H1 (cell line): Measurements from ENCODE around the gene OR2Y1. TPM values are rescaled to one million over a fixed set of nuclear protein-coding genes. Genes with fewer than 3 reads are reported as not detected.
A peak's percentile ranks its signal among the peaks of the same experiment; 100 is the strongest.

Experiments
- CTCF ChIA-PET: fragments of 300-600 bp; sonication (Branson Sonifier 250); formaldehyde crosslinking; loops from one replicate; lab custom pipeline; 2021; ENCODE audit not compliant: partially characterized antibody; lab: Charles Lee
- POLR2A ChIA-PET: fragments of 300-600 bp; sonication (Branson Sonifier 250); formaldehyde crosslinking; loops from one replicate; lab custom pipeline; 2021; ENCODE audit warnings: inconsistent platforms; ENCODE audit not compliant: partially characterized antibody; lab: Charles Lee
- DNase-seq, 2 experiments: peaks; one replicate each; pipeline versions ENCODE4 v3.0.0 to v3.0.0-alpha.2; 2010 to 2022; ENCODE audit warnings: low spot score in 2 of 2, low read depth in 1 of 2, mixed read lengths in 1 of 2
- FAIRE-seq: peaks from 2 replicates; lab custom pipeline; 2011; peaks lifted over from hg19 to GRCh38; lab: Jason Lieb, UNC
- H2AFZ ChIP-seq: 2 replicates; pipeline ENCODE4 v1.8.1; 2012; ENCODE audit warnings: low read length, inconsistent platforms
- H2AK5ac ChIP-seq: 2 replicates; pipeline ENCODE4 v1.6.1; 2013; ENCODE audit warnings: low read depth, low read length
- H2BK120ac ChIP-seq: replicated peaks from 2 replicates; pipeline ENCODE3; 2013; ENCODE audit warnings: low read depth, low read length, inconsistent platforms
- H2BK12ac ChIP-seq: 2 replicates; pipeline ENCODE4 v1.6.1; 2013; ENCODE audit warnings: low read depth, low read length
- H2BK15ac ChIP-seq: 2 replicates; pipeline ENCODE4 v1.6.1; 2013; ENCODE audit warnings: low read length
- H2BK20ac ChIP-seq: 2 replicates; pipeline ENCODE4 v1.6.1; 2013; ENCODE audit warnings: low read length
- H2BK5ac ChIP-seq: 2 replicates; pipeline ENCODE4 v1.6.1; 2013; ENCODE audit warnings: low read depth, low read length
- H3K14ac ChIP-seq: 2 replicates; pipeline ENCODE4 v1.6.1; 2013; ENCODE audit warnings: inconsistent platforms; ENCODE audit not compliant: insufficient read length
- H3K18ac ChIP-seq: 2 replicates; pipeline ENCODE4 v1.6.1; 2013; ENCODE audit warnings: low read length; ENCODE audit errors: extremely low read depth
- H3K23ac ChIP-seq: 2 replicates; pipeline ENCODE4 v1.6.1; 2013; ENCODE audit warnings: inconsistent platforms; ENCODE audit not compliant: insufficient read length
- H3K23me2 ChIP-seq: 2 replicates; pipeline ENCODE4 v1.6.1; 2013; ENCODE audit warnings: low read depth, low read length
- H3K27ac ChIP-seq: 2 replicates; pipeline ENCODE4 v1.6.1; 2011; ENCODE audit warnings: low read depth, low read length, inconsistent platforms
- H3K27me3 ChIP-seq, 4 experiments: replicated peaks in 1 of 4; 1 replicate in 1 of 4; 2 replicates in 3 of 4; pipeline versions ENCODE4 v1.6.1 to v1.8.1; 2011 to 2013; ENCODE audit warnings: low read length in 3 of 4, mild to moderate bottlenecking in 3 of 4, inconsistent platforms in 2 of 4, mixed read lengths in 2 of 4, moderate library complexity in 1 of 4; ENCODE audit not compliant: control insufficient read depth in 3 of 4, insufficient read depth in 3 of 4; ENCODE audit errors: extremely low read depth in 1 of 4
- H3K36me3 ChIP-seq, 4 experiments: 2 replicates each; pipeline versions ENCODE4 v1.6.1 to v1.8.1; 2011 to 2013; ENCODE audit warnings: mild to moderate bottlenecking in 4 of 4, low read length in 3 of 4, moderate library complexity in 2 of 4, control low read depth in 1 of 4, inconsistent platforms in 1 of 4; ENCODE audit not compliant: insufficient read depth in 4 of 4, control insufficient read depth in 2 of 4
- H3K4ac ChIP-seq: replicated peaks from 2 replicates; pipeline ENCODE3; 2013; ENCODE audit warnings: low read length, low read depth, mixed read lengths, inconsistent platforms; ENCODE audit not compliant: insufficient read length
- H3K4me1 ChIP-seq, 4 experiments: replicated peaks in 1 of 4; 1 replicate in 1 of 4; 2 replicates in 3 of 4; pipeline versions ENCODE4 v1.6.1 to v1.8.1; 2011 to 2013; ENCODE audit warnings: low read length in 3 of 4, inconsistent platforms in 2 of 4, mixed read lengths in 1 of 4; ENCODE audit not compliant: insufficient read depth in 4 of 4, control insufficient read depth in 3 of 4
- H3K4me2 ChIP-seq, 2 experiments: 2 replicates each; pipeline versions ENCODE4 v1.6.1 to v1.8.1; 2011 to 2013; ENCODE audit warnings: low read depth in 2 of 2, low read length in 2 of 2, control low read depth in 1 of 2, inconsistent platforms in 1 of 2, mild to moderate bottlenecking in 1 of 2; ENCODE audit not compliant: insufficient read depth in 1 of 2
- H3K4me3 ChIP-seq, 4 experiments: fragments of 200-600, 300-600 bp in 1 of 4; sonication (generic), shearing (Covaris generic), sonication (Bioruptor Twin) in 1 of 4; 2 replicates each; pipeline versions ENCODE4 v1.5.1 to v1.8.1; 2011 to 2016; ENCODE audit warnings: low read length in 4 of 4, low read depth in 3 of 4, control low read depth in 2 of 4, inconsistent platforms in 2 of 4, mild to moderate bottlenecking in 2 of 4, mixed read lengths in 1 of 4, moderate library complexity in 1 of 4; ENCODE audit not compliant: insufficient read depth in 2 of 4; ENCODE audit errors: extremely low read depth in 1 of 4
- H3K56ac ChIP-seq: replicated peaks from 2 replicates; pipeline ENCODE3; 2013; ENCODE audit warnings: low read depth, mild to moderate bottlenecking, mixed read lengths, low read length, inconsistent platforms; ENCODE audit not compliant: insufficient read length
- H3K79me1 ChIP-seq: 2 replicates; pipeline ENCODE4 v1.6.1; 2013; ENCODE audit warnings: low read depth, low read length, control low read depth
- H3K79me2 ChIP-seq, 2 experiments: 2 replicates each; pipeline versions ENCODE4 v1.6.1 to v1.8.1; 2012 to 2013; ENCODE audit warnings: low read length in 2 of 2, mild to moderate bottlenecking in 2 of 2, inconsistent platforms in 1 of 2; ENCODE audit not compliant: insufficient read depth in 2 of 2, control insufficient read depth in 1 of 2
- H3K9ac ChIP-seq, 4 experiments: replicated peaks in 1 of 4; 1 replicate in 1 of 4; 2 replicates in 3 of 4; pipeline versions ENCODE4 v1.6.1 to v1.8.1; 2011 to 2013; ENCODE audit warnings: low read depth in 3 of 4, low read length in 3 of 4, control low read depth in 2 of 4, mild to moderate bottlenecking in 2 of 4, moderate library complexity in 2 of 4, inconsistent platforms in 1 of 4; ENCODE audit errors: extremely low read depth in 1 of 4
- H3K9me3 ChIP-seq, 2 experiments: 2 replicates each; pipeline versions ENCODE4 v1.6.1 to v1.8.1; 2012 to 2013; ENCODE audit warnings: mild to moderate bottlenecking in 2 of 2, moderate library complexity in 2 of 2, control low read depth in 1 of 2, inconsistent platforms in 1 of 2, low read depth in 1 of 2, low read length in 1 of 2, mixed read lengths in 1 of 2; ENCODE audit not compliant: insufficient read depth in 2 of 2
- H4K20me1 ChIP-seq, 2 experiments: replicated peaks in 1 of 2; 2 replicates each; pipeline versions ENCODE3 to v1.8.1; 2011 to 2013; ENCODE audit warnings: inconsistent platforms in 2 of 2, low read length in 2 of 2, mild to moderate bottlenecking in 1 of 2; ENCODE audit not compliant: insufficient read depth in 2 of 2, control insufficient read depth in 1 of 2
- H4K5ac ChIP-seq: 2 replicates; pipeline ENCODE4 v1.6.1; 2013; ENCODE audit warnings: low read length, low read depth, mixed read lengths, inconsistent platforms; ENCODE audit not compliant: insufficient read length
- H4K8ac ChIP-seq: 2 replicates; pipeline ENCODE4 v1.8.0; 2013; ENCODE audit warnings: mild to moderate bottlenecking, moderate library complexity, low read length, inconsistent platforms; ENCODE audit not compliant: insufficient read depth; ENCODE audit errors: extremely low read depth
- H4K91ac ChIP-seq: replicated peaks from 2 replicates; pipeline ENCODE3; 2013; ENCODE audit warnings: low read length, mixed read lengths, inconsistent platforms; ENCODE audit not compliant: insufficient read length
- POU5F1 ChIP-seq: IDR thresholded peaks from 2 replicates; pipeline ENCODE4 v1.6.1; 2011; ENCODE audit warnings: low read depth, mild to moderate bottlenecking, low read length, moderate library complexity
- RAD21 ChIP-seq, 2 experiments: IDR thresholded peaks in 1 of 2; conservative IDR thresholded peaks in 1 of 2; 2 replicates each; pipeline ENCODE4 v1.6.1; 2011; ENCODE audit warnings: low read depth in 2 of 2, low read length in 2 of 2, improper control_type of control experiment in 1 of 2, inconsistent platforms in 1 of 2, mild to moderate bottlenecking in 1 of 2, moderate library complexity in 1 of 2
- WGBS, 2 experiments: shearing (Covaris generic) in 1 of 2; methylation state at CpG; one replicate each; pipeline versions ENCODE4 v1.1.6 to v1.1.7; 2013 to 2015; ENCODE audit warnings: low lambda C conversion rate in 2 of 2, mixed read lengths in 2 of 2, inconsistent platforms in 1 of 2, low coverage in 1 of 2, missing lambda C conversion rate in 1 of 2; ENCODE audit not compliant: insufficient replicate concordance in 2 of 2, insufficient coverage in 1 of 2, insufficient read length in 1 of 2; ENCODE audit errors: extremely low coverage in 1 of 2, missing lambda C conversion rate in 1 of 2; 5-methylcytosine and 5-hydroxymethylcytosine counted together
- polyA plus RNA-seq, 7 experiments: library from polyadenylated mRNA; depleted of rRNA in 3 of 7; stranded (reverse) in 5 of 7; unstranded in 2 of 7; fragments of >200 nt in 5 of 7; fragments of 200-250 nt in 2 of 7; gene quantifications; 1 replicate in 5 of 7; 2 replicates in 1 of 7; 4 replicates in 1 of 7; pipeline versions ENCODE4 v1.2.1 to v1.2.3, GENCODE V29; 2011 to 2013; ENCODE audit warnings: missing spikeins in 2 of 7, mixed read lengths in 2 of 7
- total RNA-seq: library from RNA; stranded (reverse); fragmentation: NEBNext Ultra II Directional; extraction: Animal tissue kit (Norgen Biotek cat#: 25700); gene quantifications from 2 replicates; pipeline ENCODE4 v1.2.1, GENCODE V29; 2021

Gene OR2Y1
- total and polyA plus RNA-seq, 2 of the 8 experiments (the other 6 are each of a cell fraction or from before 2014, with no cell fraction given) = not detected

GRCh38 chr5:180720486-180720885 is 19.4 kb downstream of the OR2Y1 start:
- Histone ChIP-seq H3K4ac (no peak overlapping the region), H4K20me1 (no peaks in the 10 kb centered on the region), H3K9me3 (no peaks in the 10 kb centered on the region; a peak in 1 of 4 replicates), H2BK20ac (no peak overlapping the region), H3K18ac (no peak overlapping the region), H3K23me2 (no peaks in the 10 kb centered on the region), H2AK5ac (no peak overlapping the region), H2BK5ac (no peak overlapping the region), H3K4me1 (peaks cover 0 to 3% (median 0%) of the 10 kb centered on the region in 4 experiments; a peak in 2 of 7 replicates), H3K4me2 (no peak overlapping the region), H3K27me3 (no peaks in the 10 kb centered on the region), H3K79me1 (no peaks in the 10 kb centered on the region), H4K91ac (no peak overlapping the region), H3K36me3 (no peaks in the 10 kb centered on the region), H4K5ac (no peak overlapping the region), H4K8ac (no peak overlapping the region), H2AFZ (no peak overlapping the region), H2BK120ac (no peak overlapping the region), H3K27ac (no peak overlapping the region), H3K56ac (no peak overlapping the region), H3K79me2 (no peaks in the 10 kb centered on the region), H3K9ac (no peak overlapping the region), H3K23ac (no peak overlapping the region), H3K14ac (no peak overlapping the region), H2BK15ac (no peak overlapping the region), H3K4me3 (no peak overlapping the region), H2BK12ac (no peak overlapping the region)
- peak in 1 of 2 experiments; percentile 15; a peak in 1 of 4 replicates for TF ChIP-seq RAD21 (IDR thresholded peaks at IDR 0.05 in 1 of 2, conservative IDR thresholded peaks at IDR 0.05 in 1 of 2; ENCODE audit: low read depth in 2 of 2, low read length in 2 of 2)
- TF ChIP-seq POU5F1 = no peak
- POLR2A ChIA-PET = no interaction called here
- no peak for FAIRE-seq
- CTCF ChIA-PET = interaction anchor here (0.6 to 1.3 kb wide), 11 partner anchors 12 to 392 kb away, joined by 3 to 6 read pairs (median 3); no protein-coding TSS in a partner anchor
- WGBS, 2 experiments = 85% methylated on average over 9 of the region's 9 CpGs; no CpG with 5 or more reads in 1 of the 2 experiments
- DNase-seq = no peak
